Fibroblast of the aortic adventitia (primary cell): ENCODE measurements around the gene NEU1. TPM values are rescaled to one million over a fixed set of nuclear protein-coding genes. Genes with fewer than 3 reads are reported as not detected.
"Not testable (repeated sequence)": the region's sequence is repeated elsewhere in the genome, so short reads cannot be mapped to it uniquely, and the experiment has no call there.

ENCODE experiments used
- DNase-seq: peaks from one replicate; pipeline ENCODE4 v3.0.0-alpha.2; 2010; ENCODE audit warnings: low read depth
- H3K4me3 ChIP-seq: 2 replicates; pipeline ENCODE4 v1.5.1; 2011; ENCODE audit warnings: low read depth, mild to moderate bottlenecking, control low read depth, low read length, moderate library complexity
- CTCF ChIP-seq: IDR thresholded peaks from 2 replicates; pipeline ENCODE4 v1.5.1; 2011; ENCODE audit warnings: mild to moderate bottlenecking, low read length, control low read depth, inconsistent platforms; ENCODE audit not compliant: insufficient read depth
- total RNA-seq: library from RNA; depleted of rRNA; stranded (reverse); fragments of >200 nt; gene quantifications from 2 replicates; pipeline ENCODE4 v1.2.3, GENCODE V29; 2012; ENCODE audit warnings: low replicate concordance

The NEU1 gene
- total RNA-seq, 1 donor: 35.8 TPM

- DNase-seq: peak; percentile 8
- peak overlapping the region; percentile 96 for H3K4me3 ChIP-seq
Measured at GRCh38 chr6:31861919-31862343, 690 bp downstream of the NEU1 start.

GRCh38 chr6:31861150-31861549, 1.5 kb downstream of the NEU1 start:
- DNase-seq: no peak
- peak overlapping the region; percentile 1 for H3K4me3 ChIP-seq
- TF ChIP-seq CTCF: no peak

More at GRCh38 chr6:31861919-31862343, 690 bp downstream of the NEU1 start:
- no peak for TF ChIP-seq CTCF

- no peak for DNase-seq
- TF ChIP-seq CTCF: no peak
- no peak overlapping the region for H3K4me3 ChIP-seq
Measured at GRCh38 chr6:31860349-31860748, 2.3 kb downstream of the NEU1 start.

GRCh38 chr6:31859923-31860322, 2.7 kb downstream of the NEU1 start:
- TF ChIP-seq CTCF: no peak
- DNase-seq: no peak

GRCh38 chr6:31858707-31859106, 3.9 kb downstream of the NEU1 start:
- no peak for TF ChIP-seq CTCF
- no peak overlapping the region for H3K4me3 ChIP-seq
- DNase-seq: no peak

More at GRCh38 chr6:31859923-31860322, 2.7 kb downstream of the NEU1 start:
- no peak overlapping the region for H3K4me3 ChIP-seq

GRCh38 chr6:31857774-31858173, 4.8 kb downstream of the NEU1 start:
- DNase-seq, H3K4me3 ChIP-seq: not testable (repeated sequence)

- not testable (repeated sequence) for H3K4me3 ChIP-seq, DNase-seq
Measured at GRCh38 chr6:31851980-31852718, 10.5 kb downstream of the NEU1 start.

GRCh38 chr6:31851485-31851832, 11.2 kb downstream of the NEU1 start:
- no peak for TF ChIP-seq CTCF
- H3K4me3 ChIP-seq: no peak overlapping the region
- peak; percentile 36 for DNase-seq
